A673 (cell line): Measurements from ENCODE around the gene PHETA1. TPM values are rescaled to one million over a fixed set of nuclear protein-coding genes. Genes with fewer than 3 reads are reported as not detected.

Source experiments
- BruUV-seq: library from RNA; stranded (reverse); fragments of 400-500 nt; replicated peaks from 2 replicates; lab custom pipeline; 2021; lab: Mats Ljungman, UMichigan
- CTCF ChIA-PET: fragments of 300-600 bp; sonication (Branson Sonifier 250); formaldehyde crosslinking; loops from one replicate; lab custom pipeline; 2022; ENCODE audit warnings: antibody characterized with exemption; lab: Charles Lee
- POLR2A ChIA-PET: fragments of 300-600 bp; sonication (Branson Sonifier 250); formaldehyde crosslinking; loops from one replicate; lab custom pipeline; 2022; ENCODE audit warnings: antibody characterized with exemption; ENCODE audit not compliant: low non-redundant PET; lab: Charles Lee
- DNase-seq: peaks from one replicate; pipeline ENCODE4 v3.0.0-alpha.2; 2015; ENCODE audit warnings: low spot score
- H3K27ac ChIP-seq: fragments of 200-600 bp; sonication (generic); 2 replicates; pipeline ENCODE4 v1.5.1; 2016; ENCODE audit warnings: mixed run types, low read depth, mild to moderate bottlenecking, mixed read lengths, antibody characterized with exemption, low read length; ENCODE audit not compliant: poor library complexity, severe bottlenecking
- H3K27me3 ChIP-seq: fragments of 200-600 bp; sonication (generic); replicated peaks from 2 replicates; pipeline ENCODE4 v1.6.1; 2017; ENCODE audit warnings: mixed run types, low read depth, mild to moderate bottlenecking, mixed read lengths, antibody characterized with exemption, low read length; ENCODE audit not compliant: insufficient read depth, poor library complexity
- H3K36me3 ChIP-seq: fragments of 200-600 bp; sonication (generic); 2 replicates; pipeline ENCODE4 v1.6.1; 2016; ENCODE audit warnings: mixed run types, mild to moderate bottlenecking, mixed read lengths, antibody characterized with exemption, low read length; ENCODE audit not compliant: insufficient read depth, poor library complexity, severe bottlenecking
- H3K4me1 ChIP-seq: fragments of 200-600 bp; sonication (generic); 2 replicates; pipeline ENCODE4 v1.6.1; 2017; ENCODE audit warnings: mixed run types, mild to moderate bottlenecking, mixed read lengths, antibody characterized with exemption, low read length; ENCODE audit not compliant: insufficient read depth, poor library complexity, severe bottlenecking
- H3K4me3 ChIP-seq: fragments of 200-600 bp; sonication (generic); 2 replicates; pipeline ENCODE4 v1.5.1; 2016; ENCODE audit warnings: low read depth, mixed run types, mild to moderate bottlenecking, mixed read lengths, low read length; ENCODE audit not compliant: poor library complexity, severe bottlenecking
- H3K9me3 ChIP-seq: fragments of 200-600 bp; sonication (generic); 2 replicates; pipeline ENCODE4 v1.6.1; 2016; ENCODE audit warnings: mixed run types, low read depth, mild to moderate bottlenecking, mixed read lengths, antibody characterized with exemption, low read length; ENCODE audit not compliant: poor library complexity, severe bottlenecking
- EZH2 ChIP-seq: fragments of 200-600 bp; sonication (generic); IDR thresholded peaks from 2 replicates; pipeline ENCODE4 v1.6.1; 2017; ENCODE audit warnings: borderline replicate concordance, low read depth, mild to moderate bottlenecking, mixed read lengths, antibody characterized with exemption, low read length; ENCODE audit not compliant: poor library complexity, severe bottlenecking
- intact Hi-C: fragments of 100-400 bp; cut with micrococcal nuclease; formaldehyde crosslinking; loops from one replicate; pipeline ENCODE4 v1.10.0; 2022; ENCODE audit not compliant: unreplicated experiment
- total RNA-seq: library from RNA; stranded (reverse); gene quantifications from 2 replicates; pipeline ENCODE4 v1.2.3, GENCODE V29; 2021
- TF ChIP-seq, protein P1 (sequence below): fragments of 300-800, 200-600 bp; sonication (generic); conservative IDR thresholded peaks from 2 replicates; pipeline ENCODE4 v1.5.1; 2017; ENCODE audit warnings: low read depth, mild to moderate bottlenecking, antibody characterized with exemption, low read length, moderate library complexity, mixed read lengths

Gene PHETA1
- total RNA-seq, 1 experiment from 2014 or later: 5.7 TPM

DNA sequence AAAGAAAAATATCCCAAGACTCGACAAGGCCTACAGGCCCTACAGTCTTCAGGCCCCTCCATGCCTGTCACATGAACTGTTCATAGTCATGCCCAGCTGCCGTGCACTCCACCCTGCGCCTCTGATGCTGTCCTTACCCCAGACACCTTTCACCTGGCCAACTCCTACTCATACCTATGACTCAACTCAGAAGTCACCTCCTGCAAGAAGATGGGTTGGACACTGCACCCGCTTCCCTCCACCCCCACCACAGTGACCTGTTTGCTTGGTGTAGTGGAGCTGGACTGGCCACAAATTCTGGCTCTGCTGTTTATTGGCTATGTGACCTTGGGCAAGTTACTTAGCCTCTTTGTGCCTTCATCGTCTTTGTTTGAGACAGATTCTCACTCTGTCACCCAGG, 56.2 kb downstream of the PHETA1 start:
- ChIA-PET CTCF (interaction anchor here (0.6 to 0.7 kb wide), 2 partner anchors 114 to 425 kb away, joined by 3 to 5 read pairs; no protein-coding TSS in a partner anchor), POLR2A (no interaction called here)
- H3K9me3 ChIP-seq: no peaks in the 10 kb centered on the region
- DNase-seq: no peak
- no TSS peak for BruUV-seq
- no peak overlapping the region for H3K27ac ChIP-seq
- H3K27me3 ChIP-seq: no peaks in the 10 kb centered on the region
- intact Hi-C loops: loop anchor here (1.0 kb wide), 3 partner anchors 288 to 418 kb away; no protein-coding TSS in a partner anchor
- no peaks in the 10 kb centered on the region for H3K4me1 ChIP-seq
- H3K4me3 ChIP-seq: no peak overlapping the region
- TF ChIP-seq, protein P1, sequence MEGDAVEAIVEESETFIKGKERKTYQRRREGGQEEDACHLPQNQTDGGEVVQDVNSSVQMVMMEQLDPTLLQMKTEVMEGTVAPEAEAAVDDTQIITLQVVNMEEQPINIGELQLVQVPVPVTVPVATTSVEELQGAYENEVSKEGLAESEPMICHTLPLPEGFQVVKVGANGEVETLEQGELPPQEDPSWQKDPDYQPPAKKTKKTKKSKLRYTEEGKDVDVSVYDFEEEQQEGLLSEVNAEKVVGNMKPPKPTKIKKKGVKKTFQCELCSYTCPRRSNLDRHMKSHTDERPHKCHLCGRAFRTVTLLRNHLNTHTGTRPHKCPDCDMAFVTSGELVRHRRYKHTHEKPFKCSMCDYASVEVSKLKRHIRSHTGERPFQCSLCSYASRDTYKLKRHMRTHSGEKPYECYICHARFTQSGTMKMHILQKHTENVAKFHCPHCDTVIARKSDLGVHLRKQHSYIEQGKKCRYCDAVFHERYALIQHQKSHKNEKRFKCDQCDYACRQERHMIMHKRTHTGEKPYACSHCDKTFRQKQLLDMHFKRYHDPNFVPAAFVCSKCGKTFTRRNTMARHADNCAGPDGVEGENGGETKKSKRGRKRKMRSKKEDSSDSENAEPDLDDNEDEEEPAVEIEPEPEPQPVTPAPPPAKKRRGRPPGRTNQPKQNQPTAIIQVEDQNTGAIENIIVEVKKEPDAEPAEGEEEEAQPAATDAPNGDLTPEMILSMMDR: no peak
- no peak for TF ChIP-seq EZH2
- H3K36me3 ChIP-seq: no peaks in the 10 kb centered on the region

DNA sequence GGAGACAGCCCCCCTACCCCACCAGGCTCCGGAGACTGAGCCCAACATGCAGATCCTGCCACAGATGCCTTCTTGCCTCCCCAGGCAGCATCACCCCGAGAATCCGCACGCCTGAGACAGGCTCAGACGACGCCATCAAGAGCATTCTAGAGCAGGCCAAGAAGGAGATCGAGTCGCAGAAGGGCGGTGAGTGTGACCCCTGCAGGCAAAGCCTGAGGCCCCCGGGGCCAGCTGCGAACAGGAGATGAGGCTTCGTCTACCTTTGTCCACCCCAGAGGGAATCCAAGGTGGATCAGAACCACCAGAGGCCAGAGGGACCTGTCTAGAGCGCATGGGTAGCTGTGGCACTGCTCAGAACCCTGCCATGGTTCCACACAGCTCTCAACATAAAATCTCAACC, 56.9 kb downstream of the PHETA1 start:
- Histone ChIP-seq H3K4me3 (no peak overlapping the region), H3K4me1 (no peaks in the 10 kb centered on the region), H3K36me3 (no peaks in the 10 kb centered on the region), H3K9me3 (no peaks in the 10 kb centered on the region), H3K27ac (no peak overlapping the region), H3K27me3 (no peaks in the 10 kb centered on the region)
- ChIA-PET CTCF (no interaction called here), POLR2A (interaction anchor here (0.7 kb wide), 1 partner anchor 310 kb away, joined by 11 read pairs; no protein-coding TSS in a partner anchor)
- TF ChIP-seq, protein P1: no peak
- TF ChIP-seq EZH2: no peak
- no peak for DNase-seq
- no TSS peak for BruUV-seq
- intact Hi-C loops: no loop called here

DNA sequence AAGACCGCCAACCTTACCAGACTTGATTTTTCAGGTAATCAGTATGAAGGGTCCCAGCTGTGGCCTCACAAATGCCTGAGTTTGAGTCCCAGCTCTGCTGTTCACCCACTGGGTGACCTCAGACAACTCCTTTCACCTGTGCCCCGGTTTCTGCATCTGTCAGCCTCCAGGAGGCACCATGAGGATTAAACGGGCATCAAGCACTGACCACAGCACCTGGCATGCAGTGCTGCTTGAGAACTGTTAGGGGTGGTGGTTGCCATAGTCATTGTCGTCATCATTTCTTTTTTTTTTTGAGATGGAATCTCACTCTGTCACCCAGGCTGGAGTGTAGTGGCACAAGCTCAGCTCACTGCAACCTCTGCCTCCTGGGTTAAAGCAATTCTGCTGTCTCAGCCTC, 57.9 kb downstream of the PHETA1 start:
- H3K27me3 ChIP-seq: no peaks in the 10 kb centered on the region
- POLR2A ChIA-PET: no interaction called here
- no peak overlapping the region for H3K4me3 ChIP-seq
- BruUV-seq: no TSS peak
- H3K9me3 ChIP-seq: no peaks in the 10 kb centered on the region
- no peaks in the 10 kb centered on the region for H3K4me1 ChIP-seq
- H3K27ac ChIP-seq: no peak overlapping the region
- H3K36me3 ChIP-seq: no peaks in the 10 kb centered on the region
- intact Hi-C loops: no loop called here
- CTCF ChIA-PET: no interaction called here
- DNase-seq: no peak
- no peak for TF ChIP-seq EZH2
- TF ChIP-seq, protein P1: no peak

Other genes with a start within 250 kb of the PHETA1 start
- gene SH2B3, start 36.8 kb upstream of the PHETA1 start, total RNA-seq: 109 and 133 TPM in 2 replicates
- 82.8 and 94.4 TPM in 2 replicates for gene ATXN2, start 230.2 kb upstream of the PHETA1 start, total RNA-seq